Stomach (tissue), 9 donors: ENCODE data around the gene SPATA3. TPM values are rescaled to one million over a fixed set of nuclear protein-coding genes. Genes with fewer than 3 reads are reported as not detected.
"Not testable (repeated sequence)": the region's sequence is repeated elsewhere in the genome, so short reads cannot be mapped to it uniquely, and the experiment has no call there.

Experiments
- DNase-seq, 2 donors: peaks; one replicate each; pipeline versions ENCODE4 v3.0.0 to v3.0.0-alpha.2; 2013 to 2019
- H3K27ac ChIP-seq, 5 donors: fragments of 200-600 bp in 4 of 5; sonication (generic) in 4 of 5; one replicate each; pipeline ENCODE4 v1.5.1; 2013 to 2019; ENCODE audit warnings: mild to moderate bottlenecking in 1 of 5, moderate library complexity in 1 of 5
- H3K27me3 ChIP-seq, 3 donors: fragments of 200-600 bp; sonication (generic); one replicate each; pipeline ENCODE4 v1.5.1; 2017 to 2019; ENCODE audit warnings: mixed run types in 1 of 3
- H3K36me3 ChIP-seq, 4 donors: fragments of 200-600 bp; sonication (generic); 1 replicate in 3 of 4; 2 replicates in 1 of 4; pipeline ENCODE4 v1.5.1; 2016 to 2019
- H3K4me1 ChIP-seq, 4 donors: fragments of 200-600 bp; sonication (generic); one replicate each; pipeline ENCODE4 v1.5.1; 2016 to 2019
- H3K4me3 ChIP-seq, 4 donors: fragments of 200-600 bp; sonication (generic) in 3 of 4; one replicate each; pipeline ENCODE4 v1.5.1; 2016 to 2019; ENCODE audit warnings: mild to moderate bottlenecking in 1 of 4
- H3K9me3 ChIP-seq, 4 donors: fragments of 200-600 bp; sonication (generic); one replicate each; pipeline ENCODE4 v1.5.1; 2016 to 2019
- EP300 ChIP-seq: sonication (generic); formaldehyde crosslinking; IDR thresholded peaks from one replicate; pipeline ENCODE4 v1.6.1; 2017; ENCODE audit warnings: antibody characterized with exemption
- POLR2A ChIP-seq, 4 donors: fragments of 450-650 bp; IDR thresholded peaks; one replicate each; pipeline ENCODE4 v1.6.1; 2016; ENCODE audit warnings: antibody characterized with exemption in 4 of 4, control low read depth in 2 of 4, mild to moderate bottlenecking in 1 of 4, moderate library complexity in 1 of 4
- POLR2AphosphoS5 ChIP-seq, 3 donors: sonication (generic); formaldehyde crosslinking; IDR thresholded peaks; one replicate each; pipeline ENCODE4 v1.6.1; 2016; ENCODE audit warnings: antibody characterized with exemption in 3 of 3
- WGBS, 5 donors: extraction: QIAGEN DNeasy Blood & Tissue Kit in 3 of 5; methylation state at CpG; one replicate each; pipeline versions ENCODE4 v1.1.5 to v1.1.7; 2013 to 2018; 5-methylcytosine and 5-hydroxymethylcytosine counted together
- intact Hi-C: fragments of 100-400 bp; cut with DNase I; formaldehyde crosslinking; loops from one replicate; pipeline ENCODE4 v1.15.1; 2023; ENCODE audit warnings: low total_unique reads
- polyA plus RNA-seq, 3 donors: library from polyadenylated mRNA; stranded (reverse); fragments of 200-250 nt; gene quantifications; one replicate each; pipeline ENCODE4 v1.2.3, GENCODE V29; 2013
- total RNA-seq, 5 donors: library from RNA; depleted of rRNA; stranded (reverse); fragments of >200 nt; gene quantifications; one replicate each; pipeline versions ENCODE4 v1.1.0 to v1.2.3, GENCODE V29; 2014 to 2016
- TF ChIP-seq, protein P1 (sequence below), 7 experiments: fragments of 450-650 bp in 4 of 7; fragments of 200-600 bp in 3 of 7; sonication (generic) in 3 of 7; IDR thresholded peaks; one replicate each; pipeline ENCODE4 v1.5.1; 2016 to 2019; ENCODE audit warnings: antibody characterized with exemption in 7 of 7, control low read depth in 2 of 7, mild to moderate bottlenecking in 1 of 7
- donor health status: healthy with polysubstance abuse.
- donor health status: Bipolar disorder and iron deficiency.
- donor health status: healthy.

SPATA3 gene
- total and polyA plus RNA-seq, 8 donors: not detected

DNA sequence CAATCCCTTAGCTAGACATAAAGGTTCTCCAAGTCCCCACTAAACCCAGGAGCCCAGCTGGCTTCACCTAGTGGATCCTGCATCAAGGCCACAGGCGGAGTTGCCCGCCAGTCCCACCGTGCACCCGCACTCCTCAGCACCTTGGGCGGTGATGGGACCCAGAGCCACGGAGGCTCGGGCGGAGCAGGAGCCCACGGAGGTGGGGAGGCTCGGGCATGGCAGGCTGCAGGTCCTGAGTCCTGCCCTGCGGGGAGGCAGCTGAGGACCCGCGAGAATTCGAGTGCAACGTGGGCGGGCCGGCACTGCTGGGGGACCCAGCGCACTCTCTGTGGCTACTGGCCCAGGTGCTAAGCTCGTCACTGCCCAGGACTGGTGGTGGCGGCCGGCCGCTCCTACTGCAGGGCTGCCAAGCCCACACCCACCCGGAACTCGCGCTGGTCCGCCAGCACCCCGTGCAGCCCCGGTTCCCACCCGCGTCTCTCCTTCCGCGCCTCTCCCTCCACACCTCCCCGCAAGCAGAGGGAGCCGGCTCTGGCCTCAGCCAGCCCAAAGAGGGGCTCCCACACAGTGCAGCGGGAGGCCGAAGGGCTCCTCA lies 31.7 kb upstream of the SPATA3 start:
- DNase-seq: no peak
- Histone ChIP-seq H3K4me1 (no peaks in the 10 kb centered on the region), H3K27me3 (peaks cover 0 to 31% (median 1%) of the 10 kb centered on the region in 3 donors), H3K27ac (no peak overlapping the region), H3K4me3 (no peak overlapping the region), H3K36me3 (no peaks in the 10 kb centered on the region), H3K9me3 (no peaks in the 10 kb centered on the region)
- intact Hi-C loops: no loop called here
- no peak for TF ChIP-seq POLR2AphosphoS5 (IDR thresholded peaks at IDR 0.05)
- TF ChIP-seq, protein P1, sequence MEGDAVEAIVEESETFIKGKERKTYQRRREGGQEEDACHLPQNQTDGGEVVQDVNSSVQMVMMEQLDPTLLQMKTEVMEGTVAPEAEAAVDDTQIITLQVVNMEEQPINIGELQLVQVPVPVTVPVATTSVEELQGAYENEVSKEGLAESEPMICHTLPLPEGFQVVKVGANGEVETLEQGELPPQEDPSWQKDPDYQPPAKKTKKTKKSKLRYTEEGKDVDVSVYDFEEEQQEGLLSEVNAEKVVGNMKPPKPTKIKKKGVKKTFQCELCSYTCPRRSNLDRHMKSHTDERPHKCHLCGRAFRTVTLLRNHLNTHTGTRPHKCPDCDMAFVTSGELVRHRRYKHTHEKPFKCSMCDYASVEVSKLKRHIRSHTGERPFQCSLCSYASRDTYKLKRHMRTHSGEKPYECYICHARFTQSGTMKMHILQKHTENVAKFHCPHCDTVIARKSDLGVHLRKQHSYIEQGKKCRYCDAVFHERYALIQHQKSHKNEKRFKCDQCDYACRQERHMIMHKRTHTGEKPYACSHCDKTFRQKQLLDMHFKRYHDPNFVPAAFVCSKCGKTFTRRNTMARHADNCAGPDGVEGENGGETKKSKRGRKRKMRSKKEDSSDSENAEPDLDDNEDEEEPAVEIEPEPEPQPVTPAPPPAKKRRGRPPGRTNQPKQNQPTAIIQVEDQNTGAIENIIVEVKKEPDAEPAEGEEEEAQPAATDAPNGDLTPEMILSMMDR (IDR thresholded peaks at IDR 0.05): no peak
- TF ChIP-seq POLR2A (IDR thresholded peaks at IDR 0.05): no peak
- TF ChIP-seq EP300: no peak
- WGBS, 5 donors: 93 to 98% (median 96%) methylated on average over 24 to 36 of the region's 36 CpGs

GRCh38 chr2:230967113-230967512 lies 28.8 kb upstream of the SPATA3 start:
- TF ChIP-seq, protein P1 (IDR thresholded peaks at IDR 0.05): no peak
- TF ChIP-seq POLR2A (IDR thresholded peaks at IDR 0.05) (no peak), POLR2AphosphoS5 (IDR thresholded peaks at IDR 0.05) (no peak)
- Histone ChIP-seq H3K4me1 (no peaks in the 10 kb centered on the region), H3K4me3 (no peak overlapping the region), H3K27ac (no peak overlapping the region), H3K36me3 (no peaks in the 10 kb centered on the region), H3K27me3 (peaks cover 0 to 20% (median 0%) of the 10 kb centered on the region in 3 donors), H3K9me3 (no peaks in the 10 kb centered on the region)
- DNase-seq: no peak
- WGBS, 5 donors: 76 to 91% (median 83%) methylated on average over 3 of the region's 3 CpGs
- intact Hi-C loops: no loop called here

DNA sequence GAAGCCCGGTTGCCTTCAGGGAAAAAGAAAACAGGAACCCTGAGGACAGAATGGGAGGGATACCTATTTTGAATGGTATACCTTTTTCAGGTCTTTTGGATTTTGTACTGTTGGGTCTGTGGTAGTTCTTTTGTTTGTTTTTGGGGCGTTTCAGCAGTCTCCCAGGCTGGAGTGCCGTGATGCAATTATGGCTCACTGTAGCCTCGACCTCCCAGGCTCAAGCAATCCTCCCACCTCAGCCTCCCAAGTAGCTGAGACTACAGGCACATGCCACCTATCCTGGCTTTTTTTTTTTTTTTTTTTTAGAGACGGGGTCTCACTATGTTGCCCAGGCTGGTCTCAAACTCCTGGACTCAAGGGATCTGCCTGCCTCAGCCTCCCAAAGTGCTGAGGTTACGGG lies 27.6 kb upstream of the SPATA3 start:
- H3K9me3 ChIP-seq, DNase-seq, H3K4me3 ChIP-seq, H3K27ac ChIP-seq, H3K4me1 ChIP-seq, H3K36me3 ChIP-seq, intact Hi-C loops: not testable (repeated sequence)
- peaks cover 0 to 10% (median 0%) of the 10 kb centered on the region in 3 donors for H3K27me3 ChIP-seq
- 79 to 91% (median 87%) methylated on average over 6 of the region's 6 CpGs for WGBS, 5 donors

- H3K36me3 ChIP-seq: no peaks in the 10 kb centered on the region
- H3K4me3 ChIP-seq: peak overlapping the region in 3 of 4 donors; percentile 11 to 30 (median 26)
- TF ChIP-seq POLR2AphosphoS5 (IDR thresholded peaks at IDR 0.05): no peak
- H3K27me3 ChIP-seq: peaks cover 0 to 7% (median 0%) of the 10 kb centered on the region in 3 donors
- no peaks in the 10 kb centered on the region for H3K4me1 ChIP-seq
- WGBS, 5 donors: 73 to 80% (median 76%) methylated on average over 16 of the region's 16 CpGs
- DNase-seq: no peak
- peak overlapping the region in 1 of 5 donors; percentile 36 for H3K27ac ChIP-seq
- no peaks in the 10 kb centered on the region for H3K9me3 ChIP-seq
- intact Hi-C loops: no loop called here
Observed at GRCh38 chr2:230968921-230969658, 26.8 kb upstream of the SPATA3 start.

- H3K9me3 ChIP-seq: no peaks in the 10 kb centered on the region
- TF ChIP-seq EP300 (no peak), POLR2A (IDR thresholded peaks at IDR 0.05) (no peak)
- TF ChIP-seq, protein P1 (IDR thresholded peaks at IDR 0.05): no peak
- peaks cover 0 to 2% (median 0%) of the 10 kb centered on the region in 3 donors for H3K27me3 ChIP-seq
- intact Hi-C loops: no loop called here
- no peaks in the 10 kb centered on the region for H3K4me1 ChIP-seq
- H3K4me3 ChIP-seq: peak overlapping the region in 2 of 4 donors; percentile 26 to 30
- DNase-seq: no peak
- H3K27ac ChIP-seq: peak overlapping the region in 1 of 5 donors; percentile 36
- no peaks in the 10 kb centered on the region for H3K36me3 ChIP-seq
- 47 to 67% (median 55%) methylated on average over 2 of the region's 2 CpGs for WGBS, 5 donors
Observed at GRCh38 chr2:230969659-230970015, 26.3 kb upstream of the SPATA3 start.
